GM18519 (cell line): ENCODE measurements around the gene EZH1.
"Not testable (repeated sequence)": the region's sequence is repeated elsewhere in the genome, so short reads cannot be mapped to it uniquely, and the experiment has no call there.

Experiments
- ATAC-seq: cut with Tn5 transposase; IDR thresholded peaks from one replicate; pipeline ENCODE4 v1.9.1; 2021; ENCODE audit warnings: mild to moderate bottlenecking, moderate library complexity; ENCODE audit not compliant: unreplicated experiment, low FRiP score

EZH1 gene

GRCh38 chr17:42673266-42673884, 71.5 kb downstream of the EZH1 start:
- no peak for ATAC-seq

GRCh38 chr17:42672038-42672437, 72.8 kb downstream of the EZH1 start:
- ATAC-seq = no peak

GRCh38 chr17:42670789-42671657, 73.8 kb downstream of the EZH1 start:
- no peak for ATAC-seq

GRCh38 chr17:42669977-42670788, 74.7 kb downstream of the EZH1 start:
- ATAC-seq = no peak

- no peak for ATAC-seq
Measured at GRCh38 chr17:42669705-42669976, 75.2 kb downstream of the EZH1 start.

- ATAC-seq = no peak
Measured at GRCh38 chr17:42667088-42667951, 77.5 kb downstream of the EZH1 start.

- ATAC-seq = not testable (repeated sequence)
Measured at GRCh38 chr17:42666126-42666525, 78.7 kb downstream of the EZH1 start.

GRCh38 chr17:42665581-42666001, 79.2 kb downstream of the EZH1 start:
- no peak for ATAC-seq

- no peak for ATAC-seq
Measured at GRCh38 chr17:42660692-42661345, 84.0 kb downstream of the EZH1 start.

- not testable (repeated sequence) for ATAC-seq
Measured at GRCh38 chr17:42659932-42660274, 84.9 kb downstream of the EZH1 start.

GRCh38 chr17:42659079-42659931, 85.5 kb downstream of the EZH1 start, which contains the start of gene TUBG2:
Gene TUBG2, plus strand, starts transcription at chr17:42659284. Its CDS starts 220 bp downstream, at chr17:42659504.
- no peak for ATAC-seq

- ATAC-seq = no peak
Measured at GRCh38 chr17:42657824-42658588, 86.8 kb downstream of the EZH1 start.

- no peak for ATAC-seq
Measured at GRCh38 chr17:42655528-42655927, 89.3 kb downstream of the EZH1 start.

- no peak for ATAC-seq
Measured at GRCh38 chr17:42653179-42654124, 91.4 kb downstream of the EZH1 start.

- ATAC-seq = no peak
Measured at GRCh38 chr17:42651392-42651791, 93.4 kb downstream of the EZH1 start.
